A172 (cell line): Measurements from ENCODE around the gene SETD1A. TPM values are rescaled to one million over a fixed set of nuclear protein-coding genes. Genes with fewer than 3 reads are reported as not detected.
"Not testable (repeated sequence)": the region's sequence is repeated elsewhere in the genome, so short reads cannot be mapped to it uniquely, and the experiment has no call there.

Source experiments
- DNase-seq: peaks from one replicate; pipeline ENCODE4 v3.0.0-alpha.2; 2015; ENCODE audit warnings: low spot score
- total RNA-seq: library from RNA; depleted of rRNA; stranded (reverse); fragments of >200 nt; shearing (Covaris generic); gene quantifications from 2 replicates; pipeline ENCODE4 v1.2.3, GENCODE V29; 2014

The SETD1A gene
- total RNA-seq, 1 experiment from 2014 or later = 3.8 TPM

DNA sequence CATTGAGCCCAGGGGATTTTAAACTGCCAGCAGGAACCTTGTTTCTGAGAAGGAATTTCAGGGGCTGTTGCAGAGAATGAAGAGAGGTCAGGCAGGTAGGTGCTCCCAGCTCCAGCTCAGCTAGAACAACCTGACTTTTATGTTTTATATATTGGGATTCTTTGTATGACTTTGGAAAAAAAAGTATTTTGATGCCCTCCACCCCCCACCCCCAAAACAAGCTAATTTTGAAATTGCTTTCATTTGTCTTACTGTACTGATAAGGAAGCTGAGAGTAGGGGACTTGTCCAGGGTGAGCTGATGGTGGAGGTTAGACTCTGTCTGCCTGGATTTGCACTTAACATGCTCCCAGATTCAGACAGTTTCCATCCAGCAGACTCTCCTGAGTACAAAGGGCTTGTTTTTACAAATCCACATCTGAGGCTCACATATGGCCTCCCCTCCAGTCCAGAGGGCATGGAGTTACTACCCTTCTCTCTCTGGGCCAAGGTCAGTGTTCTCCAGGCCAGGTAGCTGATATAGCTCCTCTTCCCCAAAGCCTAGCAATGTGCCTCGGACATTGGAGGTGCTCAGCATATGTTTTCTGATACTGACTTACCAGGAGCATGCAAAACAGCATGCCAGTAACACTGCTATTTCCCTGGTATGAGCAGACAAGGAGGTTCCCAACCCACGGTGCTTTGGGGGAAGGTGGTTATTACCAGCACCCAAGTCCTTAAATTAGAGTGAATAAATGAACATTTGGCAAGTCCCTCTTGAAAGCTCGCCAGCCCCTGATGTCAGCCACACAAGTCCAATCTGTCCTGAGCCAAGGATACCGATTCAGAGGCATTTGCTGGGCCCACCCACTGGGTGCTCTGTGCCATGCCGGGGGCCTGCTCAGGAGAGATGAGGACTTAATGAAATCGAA, 41.6 kb downstream of the SETD1A start:
- DNase-seq = no peak

DNA sequence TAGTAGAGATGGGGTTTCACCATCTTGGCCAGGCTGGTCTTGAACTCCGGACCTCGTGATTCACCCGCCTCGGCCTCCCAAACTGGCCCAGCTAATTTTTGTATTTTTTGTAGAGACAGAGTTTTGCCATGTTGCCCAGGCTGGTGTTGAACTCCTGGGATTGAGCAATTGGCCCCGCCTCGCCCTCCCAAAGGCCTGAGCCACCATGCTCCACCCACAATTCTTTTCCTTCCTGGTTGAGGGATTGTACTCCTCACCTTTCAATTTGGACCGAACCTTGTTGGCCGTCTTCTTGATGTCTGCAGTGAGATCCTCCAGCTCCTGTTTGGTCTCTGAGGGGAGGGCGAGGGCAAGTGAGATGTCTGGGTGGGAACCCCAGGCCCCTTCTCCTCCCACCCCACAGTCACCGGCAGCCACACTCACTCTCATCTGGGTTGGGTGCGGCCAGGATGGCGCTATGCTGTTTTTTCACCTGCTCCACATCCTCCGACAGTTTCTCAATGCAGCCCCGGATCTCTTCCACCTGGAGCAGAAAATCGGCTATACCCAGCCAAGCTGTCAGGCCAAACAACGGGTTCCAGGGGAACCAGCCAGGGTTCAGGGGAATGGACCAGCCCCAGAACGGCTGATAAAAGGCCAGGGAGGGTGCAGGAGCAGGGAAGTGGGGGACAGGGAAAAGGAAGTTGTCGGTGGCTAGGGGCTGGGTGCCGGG, 43.3 kb downstream of the SETD1A start:
- DNase-seq = no peak

DNA sequence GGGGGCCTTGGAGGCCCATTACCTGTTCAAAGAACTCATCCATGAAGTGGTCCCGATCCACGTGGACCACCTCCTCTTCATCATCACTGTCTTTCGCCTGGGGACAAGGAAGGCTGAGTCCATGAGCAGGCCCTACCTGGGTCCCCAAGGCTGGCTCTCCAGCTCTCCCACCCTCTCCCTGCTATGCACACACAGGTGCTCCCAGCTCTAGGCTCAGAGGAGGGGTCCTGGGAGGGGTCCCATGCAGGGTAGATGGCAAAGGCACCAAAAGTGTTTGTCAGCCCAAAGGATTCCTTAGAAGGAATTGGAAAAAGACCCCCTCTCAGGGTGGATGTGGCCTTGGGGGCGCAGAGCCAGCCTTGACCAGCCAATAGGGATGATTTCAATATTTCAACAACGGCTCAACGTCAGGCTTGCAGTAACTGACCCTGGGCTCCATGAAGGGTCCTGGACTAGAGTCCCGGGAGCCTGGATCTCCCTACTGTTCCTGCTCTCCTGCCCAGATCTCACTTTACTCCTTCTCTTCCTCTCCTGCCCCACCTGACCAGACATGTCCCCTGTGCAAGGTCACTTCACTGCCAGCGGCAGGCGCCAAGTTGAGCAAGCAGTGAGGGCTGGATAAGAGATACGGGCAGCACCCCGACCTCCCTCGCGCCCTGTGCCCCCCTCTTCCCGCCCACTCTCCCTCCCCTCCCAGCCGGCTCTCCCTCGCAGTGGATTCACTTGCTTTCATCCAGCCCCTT, 44.1 kb downstream of the SETD1A start:
- no peak for DNase-seq

DNA sequence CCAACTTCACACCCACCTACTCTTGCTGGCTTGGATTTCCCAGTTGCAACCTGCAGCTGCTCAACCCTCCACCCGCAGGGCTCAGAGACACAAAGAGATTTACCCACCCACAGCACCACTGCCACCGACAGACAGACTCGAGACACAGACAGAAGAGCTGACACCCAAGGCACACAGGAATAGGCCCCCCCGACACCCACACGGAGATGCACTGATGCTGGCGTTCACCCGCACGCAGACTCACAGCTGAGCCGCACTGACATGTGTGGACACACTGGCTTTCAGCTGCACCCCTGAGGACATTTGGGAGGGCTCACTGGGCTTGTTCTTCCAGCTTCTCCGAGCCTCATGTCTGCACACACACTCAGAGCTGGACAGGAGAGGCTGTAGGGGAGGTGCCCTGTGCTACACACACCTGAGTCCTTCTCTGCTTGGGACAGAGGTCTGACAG, 44.7 kb downstream of the SETD1A start:
- no peak for DNase-seq

DNA sequence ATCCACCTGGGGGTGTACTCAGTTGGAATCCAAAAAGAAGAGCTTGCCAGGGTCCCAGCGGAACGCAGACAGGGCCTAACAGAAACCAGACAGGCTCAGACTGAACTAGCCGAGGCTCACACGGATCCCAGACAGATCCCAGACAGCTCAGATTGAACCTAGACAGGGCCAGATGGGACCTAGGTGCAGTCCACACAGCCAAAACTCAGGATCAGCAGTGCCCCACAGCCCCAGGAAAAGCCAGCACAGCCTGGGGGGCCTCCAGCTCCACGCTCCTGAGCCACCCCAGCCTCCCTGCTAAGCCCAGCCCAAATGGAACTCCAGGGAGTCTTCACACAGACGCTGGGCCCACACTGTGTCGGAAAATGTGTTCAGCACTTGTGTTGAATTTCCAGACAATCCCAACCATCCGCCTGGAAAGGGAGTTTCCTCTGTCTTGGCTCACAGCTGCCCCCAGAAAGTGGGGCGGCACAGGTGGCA, 45.3 kb downstream of the SETD1A start:
- no peak for DNase-seq

DNA sequence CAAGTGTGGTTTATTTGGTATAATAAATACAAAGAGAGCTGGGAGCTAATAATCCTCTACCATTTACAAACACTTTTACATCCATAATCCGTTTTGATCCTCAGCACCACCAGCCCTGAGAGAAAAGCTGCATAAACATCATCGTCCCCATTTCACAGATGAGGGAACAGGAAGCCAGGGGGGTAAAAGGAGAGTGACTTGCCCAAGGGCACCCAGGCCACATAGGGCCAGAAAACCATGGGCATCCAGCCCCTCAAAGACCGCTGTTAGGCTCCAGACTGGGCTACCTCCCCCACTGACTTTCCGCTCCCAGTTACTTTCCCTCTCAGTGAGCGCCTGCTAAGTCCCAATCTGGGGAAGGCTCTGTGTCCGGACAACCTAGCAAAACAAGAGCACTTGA, 46.2 kb downstream of the SETD1A start:
- no peak for DNase-seq

DNA sequence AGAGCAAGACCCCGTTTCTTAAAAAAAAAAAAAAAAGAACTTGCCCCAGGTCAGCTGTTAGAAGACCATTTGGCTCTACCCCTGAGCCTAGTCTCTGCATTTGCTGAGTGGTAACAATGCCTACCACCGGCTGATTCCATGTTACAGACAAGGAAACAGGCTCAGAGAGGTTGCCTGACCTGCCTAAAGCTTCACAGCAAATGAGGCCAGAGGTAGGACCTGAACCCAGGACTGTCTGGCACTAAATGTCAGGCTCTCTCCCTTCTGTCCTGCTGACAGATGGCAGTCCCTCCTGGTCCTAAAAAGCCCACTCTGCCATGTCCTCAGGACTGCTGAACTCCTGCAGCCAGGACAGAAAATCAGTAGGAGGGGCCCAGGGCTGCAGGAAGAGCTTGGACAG, 47.1 kb downstream of the SETD1A start:
- DNase-seq = no peak

DNA sequence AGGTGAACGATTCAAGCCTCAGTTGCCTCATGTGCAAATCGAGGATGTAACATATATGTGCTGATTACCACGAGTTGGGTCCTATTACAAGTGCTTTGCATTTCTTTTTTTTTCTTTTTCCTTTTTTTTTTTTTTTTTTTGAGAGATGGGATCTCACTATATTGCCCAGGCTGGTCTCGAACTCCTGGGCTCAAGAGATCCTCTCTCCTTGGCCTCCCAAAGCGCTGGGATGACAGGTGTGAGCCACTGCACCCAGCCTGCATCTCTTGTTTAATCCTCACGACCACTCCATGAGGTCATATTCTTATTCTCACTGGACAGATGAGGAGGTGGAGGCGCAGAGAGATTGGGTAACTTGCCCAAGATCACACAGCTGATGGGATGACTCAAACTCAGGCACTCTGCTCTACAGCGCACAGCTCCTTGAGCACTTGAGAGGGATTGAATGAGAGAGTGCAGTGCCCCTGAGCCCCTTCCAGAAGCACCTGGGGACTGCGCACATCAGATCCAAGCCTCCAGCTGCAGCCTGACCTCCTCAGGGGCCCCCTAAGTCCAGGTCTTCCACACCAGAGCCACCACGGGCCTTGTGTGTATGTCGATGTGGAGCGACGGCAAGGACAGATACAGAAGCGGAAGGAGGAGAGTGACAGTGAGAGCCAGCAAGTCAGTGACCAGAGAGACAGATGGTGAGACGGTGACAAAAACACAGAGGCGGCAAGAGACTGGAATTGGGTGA, 48.0 kb downstream of the SETD1A start:
- DNase-seq = no peak

DNA sequence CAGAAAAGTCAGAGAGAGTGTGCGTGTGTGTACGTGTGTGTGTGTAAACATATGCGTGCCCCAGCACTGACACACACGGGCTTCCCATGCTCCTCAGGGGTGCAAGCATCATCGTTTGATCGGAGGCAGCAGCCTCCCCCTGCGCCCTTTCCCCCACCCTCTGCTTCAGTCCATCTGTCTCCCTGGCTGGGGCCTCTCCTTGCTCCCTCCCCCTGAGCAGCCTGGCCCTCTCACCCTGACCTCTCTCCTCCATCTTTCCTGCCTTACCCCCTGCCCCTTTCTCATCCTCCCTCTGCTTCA, 48.5 kb downstream of the SETD1A start:
- no peak for DNase-seq

DNA sequence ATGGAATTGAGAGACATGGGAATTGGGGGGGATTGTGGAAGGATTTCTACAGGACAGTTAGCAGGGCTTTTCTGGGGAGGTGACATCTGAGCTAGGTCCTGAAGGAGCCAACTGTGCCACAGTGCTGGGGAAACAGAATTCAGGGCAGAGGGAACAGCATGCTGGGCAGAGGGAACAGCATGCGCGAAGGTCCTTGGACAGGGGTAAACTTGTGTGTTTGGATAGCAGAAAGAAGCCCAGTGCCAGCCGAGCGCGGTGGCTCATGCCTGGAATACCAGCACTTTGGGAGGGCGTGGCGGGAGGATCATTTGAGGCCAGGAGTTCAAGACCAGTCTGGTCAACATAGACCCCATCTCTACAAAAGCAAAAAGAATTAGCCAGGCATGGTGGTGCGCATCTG, 49.0 kb downstream of the SETD1A start:
- DNase-seq = no peak

DNA sequence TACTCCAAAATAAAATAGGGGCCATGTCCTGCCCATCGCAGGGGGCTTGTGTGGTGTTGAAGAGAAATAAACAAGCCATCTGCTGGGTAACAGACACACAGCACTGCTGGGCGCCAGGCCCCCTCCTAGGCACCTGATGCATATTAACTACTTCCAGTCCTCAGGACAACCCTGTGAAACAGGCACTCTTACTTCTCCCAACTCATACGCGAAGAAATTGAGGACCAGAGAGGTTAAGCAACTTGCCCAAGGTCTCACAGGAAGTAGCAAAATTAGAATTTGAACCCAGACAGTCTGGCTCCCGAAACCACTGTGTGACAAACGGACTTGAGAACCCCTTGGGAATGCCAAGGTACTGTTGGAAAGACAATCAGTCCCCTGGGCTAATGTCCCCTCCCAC, 50.1 kb downstream of the SETD1A start:
- no peak for DNase-seq

DNA sequence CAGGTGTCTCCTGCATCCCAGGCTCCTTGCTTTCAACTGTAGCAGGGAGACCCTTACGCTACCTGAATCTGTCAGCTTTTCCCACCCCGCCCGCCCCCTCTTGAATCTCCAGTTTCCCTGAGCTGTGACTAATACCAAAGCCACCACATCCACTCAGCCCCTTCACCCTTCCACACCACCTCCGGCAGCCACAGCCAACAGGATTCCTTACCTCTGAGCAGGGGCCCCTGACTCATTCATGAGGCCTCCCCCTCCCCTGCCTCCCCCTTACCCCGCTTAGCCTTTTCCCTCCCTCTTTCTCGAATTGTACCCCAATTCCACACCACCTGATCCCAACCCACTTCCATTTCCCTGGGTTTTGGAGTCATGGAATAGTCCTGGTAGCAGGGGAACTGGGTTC, 50.6 kb downstream of the SETD1A start:
- peak; percentile 89 for DNase-seq

DNA sequence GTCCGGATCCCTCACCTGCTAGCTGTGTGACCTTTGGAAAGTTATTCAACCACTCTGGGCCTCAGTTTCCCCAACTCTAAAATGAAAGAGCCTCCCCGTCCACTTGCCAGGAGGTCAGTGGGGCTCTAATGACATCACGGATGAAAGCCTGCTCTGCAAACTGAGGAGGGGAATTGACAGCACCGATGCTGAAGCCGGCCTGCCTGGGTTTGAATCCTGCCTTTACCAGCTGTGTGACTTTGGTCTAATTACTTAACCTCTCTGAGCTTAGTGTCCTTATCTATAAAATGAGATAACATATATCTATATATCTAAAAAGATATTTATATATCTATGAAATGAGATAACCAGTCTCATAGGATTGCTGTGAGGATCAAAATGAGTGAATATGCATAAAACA, 51.0 kb downstream of the SETD1A start:
- DNase-seq = no peak

DNA sequence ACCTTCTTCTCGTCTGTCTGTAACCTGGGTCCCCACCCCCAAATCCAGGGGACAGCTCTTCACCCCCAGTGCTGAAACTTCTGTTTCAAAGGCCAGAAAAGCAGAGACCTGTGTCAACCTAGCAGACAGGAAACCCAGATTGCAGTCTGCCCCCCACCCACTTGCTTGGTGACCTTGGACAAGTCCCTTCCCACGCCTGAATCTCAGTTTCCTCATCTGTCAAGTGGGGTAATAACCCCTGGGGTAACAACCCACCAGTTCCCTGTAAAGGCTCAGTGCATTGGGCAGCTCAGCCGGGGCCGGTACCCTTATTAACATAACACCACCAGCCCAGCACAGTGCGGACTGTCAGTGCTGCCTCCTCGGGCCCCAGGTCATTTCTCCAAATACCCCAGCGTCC, 51.6 kb downstream of the SETD1A start:
- DNase-seq = no peak

DNA sequence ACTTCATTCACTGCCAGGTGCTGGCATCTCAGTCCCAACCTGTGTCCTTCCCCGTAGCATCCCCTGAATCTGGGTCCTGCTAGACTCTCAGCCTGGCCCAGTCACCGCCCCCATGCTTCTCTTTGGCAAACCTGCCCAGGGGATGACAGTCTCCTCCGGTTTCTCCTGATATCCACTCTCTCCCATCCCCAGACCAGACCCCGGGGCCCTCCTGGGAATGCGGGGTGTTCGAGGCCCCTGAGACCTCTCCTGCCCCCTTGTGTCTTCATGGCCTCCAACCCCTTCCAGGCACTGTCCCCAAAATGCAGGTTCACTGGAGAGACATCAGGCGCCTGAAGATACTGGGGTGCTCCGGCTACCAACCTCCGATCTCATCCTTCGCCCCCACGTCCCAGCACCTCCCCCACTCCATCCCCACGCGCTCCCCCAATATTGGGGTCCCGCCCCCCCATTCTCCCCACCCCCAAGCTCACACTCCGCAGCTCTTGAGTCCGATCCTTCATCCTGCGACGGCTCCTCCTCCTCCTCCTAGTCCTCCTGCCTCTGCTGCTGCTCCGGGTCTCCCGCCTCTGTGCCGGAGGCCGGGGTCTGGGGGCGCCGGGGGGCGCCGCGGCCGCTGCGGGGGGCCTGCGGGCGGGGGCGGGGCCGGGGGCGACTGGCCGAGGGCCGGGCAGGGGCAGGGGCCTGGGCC, 52.5 kb downstream of the SETD1A start:
- no peak for DNase-seq

DNA sequence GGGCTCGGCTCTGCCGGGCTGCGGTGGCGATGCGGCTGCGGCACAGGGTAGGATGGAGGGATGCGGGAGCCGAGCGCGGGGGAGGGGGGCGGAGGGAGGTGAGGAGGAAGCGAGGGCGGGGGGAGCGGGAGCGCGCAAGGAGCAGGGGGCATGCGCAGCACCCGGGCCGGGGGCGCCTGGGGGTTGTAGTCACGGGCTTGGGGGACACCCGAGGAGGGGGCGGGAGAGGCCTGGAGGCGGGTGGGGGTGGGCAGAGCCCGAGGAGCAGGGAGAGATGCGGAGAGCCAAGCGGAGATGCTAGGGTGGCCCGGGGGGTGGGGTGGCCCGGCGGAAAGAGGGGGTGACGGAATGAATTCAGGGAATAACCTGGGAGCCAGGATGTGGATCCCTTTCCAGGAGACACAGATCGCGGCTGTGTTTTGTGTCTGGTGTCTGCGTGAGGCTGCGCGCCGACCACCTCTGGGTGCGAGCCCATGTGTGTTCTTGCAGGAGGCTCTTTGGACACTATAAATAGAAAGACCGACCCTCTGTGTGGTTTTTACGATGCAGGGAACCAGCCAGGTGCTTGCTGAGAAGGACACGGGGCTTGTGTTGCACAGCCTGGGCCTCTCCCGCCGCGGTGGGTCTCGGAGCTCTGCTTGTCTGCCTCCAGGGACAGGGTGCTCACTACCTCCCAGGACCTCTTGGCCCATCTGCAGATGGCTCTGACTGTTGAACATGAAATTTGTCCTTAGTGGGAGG, 53.2 kb downstream of the SETD1A start, which contains the start of gene STX1B:
TSS of gene STX1B (minus strand) at position 54 of the 741 bp plus-strand sequence. CDS start 242 bp downstream, outside the sequence.
- DNase-seq = no peak

DNA sequence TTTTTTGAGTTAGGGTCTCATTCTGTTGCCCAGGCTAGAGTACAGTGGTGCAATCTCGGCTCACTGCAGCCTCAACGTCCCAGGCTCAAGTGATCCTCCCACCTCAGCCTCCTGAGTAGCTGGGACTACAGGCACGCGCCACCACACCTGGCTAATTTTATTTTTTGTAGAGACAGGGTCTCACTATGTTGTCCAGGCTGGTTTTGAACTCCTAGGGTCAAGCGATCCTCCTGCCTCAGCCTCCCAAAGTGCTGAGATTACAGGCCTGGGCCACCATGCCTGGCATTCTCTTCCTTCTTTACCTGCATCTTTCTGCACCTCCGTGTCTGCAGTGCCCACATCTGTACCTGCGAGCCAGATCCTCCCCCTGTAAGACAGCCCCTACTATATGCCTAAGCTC, 54.3 kb downstream of the SETD1A start:
- DNase-seq = not testable (repeated sequence)

DNA sequence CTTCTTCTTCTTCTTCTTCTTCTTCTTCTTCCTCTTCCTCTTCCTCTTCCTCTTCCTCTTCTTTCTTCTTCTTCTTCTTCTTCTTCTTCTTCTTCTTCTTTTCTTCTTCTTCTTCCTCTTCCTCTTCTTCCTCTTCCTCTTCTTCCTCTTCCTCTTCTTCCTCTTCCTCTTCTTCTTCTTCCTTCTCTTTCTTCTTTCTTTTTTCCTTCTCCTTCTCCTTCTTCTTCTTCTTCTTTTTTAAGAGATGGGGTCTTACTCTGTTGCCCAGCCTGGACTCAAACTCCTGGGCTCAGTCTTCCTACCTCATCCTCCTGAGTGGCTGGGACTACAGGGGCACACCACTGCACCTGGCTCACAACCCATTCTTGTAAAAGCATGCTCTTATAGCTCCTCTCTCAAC, 55.7 kb downstream of the SETD1A start:
- DNase-seq = not testable (repeated sequence)

DNA sequence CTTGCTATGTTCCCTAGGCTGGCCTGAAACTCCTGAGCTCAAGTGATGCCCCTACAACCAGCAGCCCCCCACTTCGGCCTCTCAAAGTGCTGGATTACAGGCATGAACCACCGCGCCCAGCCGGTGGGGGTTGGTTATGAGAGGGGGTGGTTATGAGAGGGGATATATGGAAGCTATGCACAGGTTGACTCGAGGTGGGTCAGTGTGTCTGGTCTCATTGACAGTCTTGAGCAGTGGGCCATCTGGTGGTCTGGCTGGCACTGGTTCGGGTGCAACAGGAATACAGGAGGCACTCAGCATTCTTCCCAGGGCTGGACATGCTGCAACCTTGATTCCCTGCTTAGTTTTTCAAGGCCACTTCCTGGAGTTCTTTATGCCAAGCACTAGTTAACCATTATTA, 58.5 kb downstream of the SETD1A start:
- no peak for DNase-seq

DNA sequence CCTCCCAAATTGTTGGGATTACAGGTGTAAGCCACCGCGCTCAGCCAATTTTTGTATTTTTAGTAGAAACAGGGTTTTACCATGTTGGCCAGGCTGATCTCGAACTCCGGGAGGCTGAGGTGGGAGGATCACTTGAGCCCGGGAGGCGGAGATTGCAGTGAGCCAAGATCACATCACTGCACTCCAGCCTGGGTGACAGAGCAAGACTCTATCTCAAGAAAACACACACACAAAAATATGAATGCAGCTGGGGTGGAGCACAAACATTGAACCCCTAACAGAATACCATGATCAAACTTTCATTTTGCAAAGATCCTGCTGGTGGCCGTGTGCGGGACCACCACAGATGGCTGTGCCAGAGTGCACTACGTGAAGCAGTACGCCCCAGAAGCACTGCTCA, 60.2 kb downstream of the SETD1A start:
- not testable (repeated sequence) for DNase-seq
